ENCODE data around the gene TMEM164.
"Not testable (repeated sequence)": the region's sequence is repeated elsewhere in the genome, so short reads cannot be mapped to it uniquely, and the experiment has no call there.

The TMEM164 gene

GRCh38 chrX:110136136-110136535, 133.2 kb downstream of the TMEM164 start:
- DNase-seq: no peak

- no peak for DNase-seq
Observed at GRCh38 chrX:110138557-110138956, 135.6 kb downstream of the TMEM164 start.

DNA sequence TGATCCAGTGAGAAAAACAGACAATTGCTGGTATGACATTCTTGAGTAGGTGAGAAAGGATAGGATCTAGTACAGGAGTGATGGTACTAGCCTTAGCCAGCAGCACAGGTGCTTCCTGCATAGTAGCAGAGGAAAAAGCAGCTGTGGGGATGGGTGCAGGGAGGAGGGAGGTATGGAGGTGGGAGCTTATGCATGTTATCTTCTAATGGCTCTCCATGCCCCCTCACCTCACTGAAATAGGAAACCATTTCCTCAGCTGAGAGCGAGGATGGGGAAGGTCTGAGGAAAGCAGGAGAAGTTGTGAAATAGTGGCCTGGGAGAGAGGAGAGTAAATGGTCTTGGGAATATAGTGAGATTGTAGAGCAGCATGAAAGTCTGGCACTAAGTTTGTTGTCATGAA, 136.3 kb downstream of the TMEM164 start:
- no peak for DNase-seq

DNA sequence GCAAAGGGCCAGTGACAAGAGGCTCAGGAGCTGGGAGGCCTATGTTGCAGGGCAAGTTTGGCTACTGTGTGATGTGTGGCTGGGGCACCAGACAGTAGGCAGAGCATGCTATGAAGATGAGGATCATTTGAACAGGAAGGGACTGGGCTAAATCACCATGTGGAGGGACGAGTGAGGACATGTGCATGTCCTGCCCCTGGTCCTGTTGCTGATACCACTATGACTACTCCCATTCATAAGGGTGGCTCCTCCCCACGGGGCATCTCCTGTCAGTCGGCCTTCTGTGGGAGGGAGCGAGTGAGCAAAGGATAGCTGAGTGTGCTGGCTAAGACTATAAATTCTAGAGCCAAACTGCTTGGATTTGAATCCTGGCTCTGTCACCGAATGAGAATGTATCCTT, 139.2 kb downstream of the TMEM164 start:
- DNase-seq: no peak

DNA sequence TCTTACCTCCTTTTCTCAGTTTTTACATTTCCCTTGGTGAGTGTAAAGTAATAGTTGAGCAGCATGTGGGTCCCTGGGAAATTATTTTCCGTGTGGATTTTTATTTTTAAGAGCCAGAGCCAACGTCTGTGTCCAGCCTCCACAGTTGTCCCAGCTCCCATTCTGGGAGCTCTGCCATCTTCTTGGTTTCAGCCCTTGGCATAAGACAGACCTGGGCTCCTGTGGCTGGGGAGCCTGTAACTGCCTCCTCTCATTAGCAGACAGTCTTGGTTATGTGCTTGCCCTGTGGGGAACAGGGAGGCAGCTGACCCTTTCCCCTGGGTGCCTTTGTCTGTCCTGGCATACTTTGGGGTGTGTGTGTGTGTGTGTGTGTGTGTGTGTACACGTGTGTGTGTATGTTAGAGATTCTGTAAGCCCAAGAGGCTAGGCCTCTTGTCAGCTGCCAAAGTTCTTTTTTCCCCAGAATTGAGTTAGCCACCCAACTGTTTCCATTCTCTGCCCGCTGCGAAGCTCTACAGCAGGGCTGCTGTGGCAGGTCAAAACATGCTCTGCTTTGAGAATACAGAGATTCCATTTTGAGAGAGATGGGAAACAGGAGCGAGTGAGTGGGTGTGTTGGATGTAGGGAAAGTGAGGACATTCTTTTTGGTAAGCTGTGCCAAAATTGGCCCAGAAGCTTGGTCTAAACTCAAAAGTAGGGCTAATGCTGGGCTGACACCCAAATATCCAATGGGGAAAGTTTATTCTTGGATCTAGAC, 140.7 kb downstream of the TMEM164 start:
- DNase-seq: no peak

GRCh38 chrX:110145311-110145710, 142.4 kb downstream of the TMEM164 start:
- no peak for DNase-seq

DNA sequence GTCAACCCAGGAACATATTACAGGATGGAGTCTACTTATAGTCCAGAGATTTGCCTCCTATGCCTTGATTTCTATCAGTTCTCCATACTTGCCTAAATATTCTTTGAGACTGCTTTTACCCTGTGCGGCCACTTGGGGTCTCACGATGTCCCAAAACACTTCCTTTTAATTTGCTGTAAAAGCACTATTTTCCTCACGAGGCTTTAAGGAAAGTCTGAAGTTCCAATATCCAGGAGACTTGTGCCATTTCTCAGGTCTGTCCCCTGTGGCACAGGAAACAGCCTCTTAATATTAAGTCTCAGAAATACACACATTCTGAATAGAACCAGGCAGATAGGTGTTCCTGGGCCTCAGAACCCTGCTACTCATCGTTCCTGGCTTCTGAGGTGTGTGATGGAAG, 142.9 kb downstream of the TMEM164 start:
- peak; percentile 20 for DNase-seq

DNA sequence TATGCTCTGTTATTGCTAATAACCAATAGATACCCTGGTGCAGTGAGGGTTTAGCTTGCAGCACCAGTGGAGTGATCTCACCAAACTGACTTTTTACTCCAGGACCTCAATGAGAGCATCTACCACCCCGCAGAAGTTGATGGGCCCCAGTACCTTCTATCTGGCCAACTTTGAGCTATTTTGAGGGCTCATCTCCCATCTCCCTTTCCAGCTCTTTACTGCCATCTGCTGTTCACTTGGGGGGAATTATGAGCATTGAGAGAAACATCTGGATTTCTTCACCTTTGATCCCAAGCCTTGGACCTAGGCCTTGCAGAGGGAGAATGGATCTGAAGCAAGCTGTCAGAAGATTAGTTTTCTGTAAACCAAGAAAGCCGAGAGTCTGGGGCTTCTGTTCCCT, 143.6 kb downstream of the TMEM164 start:
- DNase-seq: peak; percentile 26

DNA sequence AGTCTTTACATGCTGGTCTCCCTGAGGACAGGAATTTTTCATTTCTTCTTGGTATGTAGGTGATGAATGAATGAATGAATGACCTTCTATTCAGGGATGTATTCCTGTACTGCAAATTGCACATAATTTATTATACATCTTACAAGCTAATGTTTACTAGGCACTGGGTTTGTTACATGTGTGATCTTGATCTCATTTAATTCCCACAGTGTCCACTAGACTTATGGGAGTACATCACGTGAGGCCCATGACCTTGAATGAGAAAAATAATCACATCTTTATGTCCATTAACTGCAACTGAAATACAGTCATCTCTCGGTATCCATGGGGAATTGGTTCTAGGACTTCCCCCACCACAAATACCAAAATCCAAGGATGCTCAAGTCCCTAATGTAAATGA, 150.3 kb downstream of the TMEM164 start:
- no peak for DNase-seq

GRCh38 chrX:110153896-110154295, 151.0 kb downstream of the TMEM164 start:
- DNase-seq: no peak

- DNase-seq: not testable (repeated sequence)
Observed at GRCh38 chrX:110154328-110154727, 151.4 kb downstream of the TMEM164 start.

GRCh38 chrX:110155759-110156158, 152.8 kb downstream of the TMEM164 start:
- DNase-seq: no peak

DNA sequence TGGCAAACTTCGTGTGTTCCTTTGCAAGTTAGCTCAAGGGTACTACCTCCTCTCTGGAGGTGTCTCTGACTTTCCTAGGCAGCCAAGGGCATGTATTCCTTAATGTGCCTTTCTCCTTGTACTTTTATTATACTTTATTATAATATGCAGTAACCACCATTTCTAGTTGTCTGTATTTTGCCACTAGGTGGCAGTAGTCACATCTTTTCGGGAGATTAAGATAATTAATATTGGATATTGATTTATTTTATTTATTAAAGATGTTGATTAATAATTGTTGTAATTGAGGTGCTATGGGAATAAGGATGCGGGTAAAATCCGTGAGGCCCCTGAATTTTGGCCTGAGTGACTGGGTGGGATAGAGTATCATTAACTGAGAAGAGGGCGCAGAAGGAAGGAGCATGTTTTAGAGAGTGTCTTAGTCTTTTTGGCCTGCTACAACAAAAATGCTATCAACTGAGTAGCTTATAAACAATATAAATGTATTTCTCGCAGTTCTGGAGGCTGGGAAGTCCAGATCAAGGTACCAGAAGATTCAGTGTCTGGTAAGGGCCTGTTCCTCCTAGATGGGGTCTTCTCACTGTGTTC, 153.3 kb downstream of the TMEM164 start:
- peak; percentile 21 for DNase-seq

GRCh38 chrX:110157444-110157843, 154.5 kb downstream of the TMEM164 start:
- no peak for DNase-seq

GRCh38 chrX:110159235-110159634, 156.3 kb downstream of the TMEM164 start:
- DNase-seq: no peak

- no peak for DNase-seq
Observed at GRCh38 chrX:110159865-110160264, 157.0 kb downstream of the TMEM164 start.

- DNase-seq: no peak
Observed at GRCh38 chrX:110161361-110161686, 158.4 kb downstream of the TMEM164 start.

GRCh38 chrX:110162131-110162530, 159.2 kb downstream of the TMEM164 start:
- no peak for DNase-seq

GRCh38 chrX:110162867-110163266, 160.0 kb downstream of the TMEM164 start:
- no peak for DNase-seq

GRCh38 chrX:110163488-110163887, 160.6 kb downstream of the TMEM164 start:
- no peak for DNase-seq

- DNase-seq: peak; percentile 42
Observed at GRCh38 chrX:110167952-110168451, 165.1 kb downstream of the TMEM164 start.

GRCh38 chrX:110168585-110168984, 165.7 kb downstream of the TMEM164 start:
- no peak for DNase-seq

DNA sequence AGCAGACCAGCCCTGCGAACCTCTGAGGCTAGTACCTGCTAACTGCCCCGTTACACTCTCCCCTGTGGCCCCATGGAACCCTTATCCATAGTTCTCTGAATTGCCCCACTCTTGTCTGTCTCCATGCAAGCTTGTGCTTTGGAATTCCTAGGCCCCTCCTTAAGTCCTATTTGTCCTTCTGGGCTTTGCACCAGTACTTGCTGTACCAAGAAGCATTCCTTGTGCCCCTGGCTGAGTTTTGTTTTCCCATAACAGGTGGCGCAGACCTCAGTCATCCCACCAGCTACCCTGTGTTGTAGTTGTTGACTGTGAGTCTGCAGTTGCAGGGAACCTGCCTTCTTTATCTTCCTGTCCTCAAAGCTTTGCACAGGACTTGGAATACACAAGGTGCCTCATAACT, 167.1 kb downstream of the TMEM164 start:
- no peak for DNase-seq

GRCh38 chrX:110171442-110171841, 168.5 kb downstream of the TMEM164 start:
- no peak for DNase-seq

DNA sequence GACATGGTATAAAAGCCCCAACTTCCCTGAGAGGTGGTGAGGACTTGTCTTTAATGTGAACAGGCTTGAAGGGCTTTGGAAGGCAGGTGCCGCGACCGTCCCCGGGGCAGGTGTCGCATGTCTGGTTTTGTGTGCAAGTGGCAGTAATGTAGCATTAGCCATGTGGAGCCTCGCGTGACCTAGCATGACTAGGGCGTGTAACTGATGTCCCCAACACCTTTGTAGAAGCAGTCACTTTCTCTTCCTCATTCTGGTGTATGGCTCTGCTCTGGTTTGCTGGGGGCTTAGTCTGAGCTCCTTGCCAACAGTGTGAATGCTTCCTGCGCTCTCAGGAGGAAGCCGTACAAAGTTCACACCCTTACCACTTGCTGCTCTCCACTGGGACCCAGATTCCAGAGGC, 169.3 kb downstream of the TMEM164 start:
- DNase-seq: no peak

Measured in central memory CD4-positive, alpha-beta T cell (primary cell).